Mesenchymal stem cell (in vitro differentiated cells and primary cell): Measurements from ENCODE around the gene ZNF407.

Source experiments
- DNase-seq: peaks from one replicate; pipeline ENCODE4 v3.0.0-alpha.2; 2013
- H2AFZ ChIP-seq: one replicate; pipeline ENCODE4 v1.6.1; 2013; ENCODE audit warnings: low read depth, mild to moderate bottlenecking, control low read depth, inconsistent platforms, low read length, moderate library complexity
- H2AK5ac ChIP-seq: 2 replicates; pipeline ENCODE4 v1.6.1; 2013; ENCODE audit warnings: low read length, moderate library complexity, mild to moderate bottlenecking, inconsistent platforms; ENCODE audit not compliant: severe bottlenecking
- H2BK120ac ChIP-seq: one replicate; pipeline ENCODE4 v1.6.1; 2013; ENCODE audit warnings: low read depth, mild to moderate bottlenecking, inconsistent platforms, low read length, moderate library complexity
- H2BK12ac ChIP-seq, 2 experiments: one replicate each; pipeline ENCODE4 v1.6.1; 2013; ENCODE audit warnings: inconsistent platforms in 2 of 2, low read length in 2 of 2, mild to moderate bottlenecking in 2 of 2, moderate library complexity in 2 of 2, control low read depth in 1 of 2
- H2BK15ac ChIP-seq: one replicate; pipeline ENCODE4 v1.6.1; 2013; ENCODE audit warnings: mild to moderate bottlenecking, low read depth, inconsistent platforms; ENCODE audit not compliant: poor library complexity, severe bottlenecking
- H2BK5ac ChIP-seq: 2 replicates; pipeline ENCODE4 v1.6.1; 2013; ENCODE audit warnings: low read depth, mild to moderate bottlenecking, low read length, control low read depth, inconsistent platforms; ENCODE audit not compliant: poor library complexity, severe bottlenecking
- H3K14ac ChIP-seq, 2 experiments: one replicate each; pipeline ENCODE4 v1.6.1; 2013; ENCODE audit warnings: inconsistent platforms in 2 of 2, low read length in 2 of 2, control low read depth in 1 of 2, mild to moderate bottlenecking in 1 of 2, moderate library complexity in 1 of 2
- H3K18ac ChIP-seq, 2 experiments: one replicate each; pipeline ENCODE4 v1.6.1; 2013; ENCODE audit warnings: inconsistent platforms in 2 of 2, low read length in 2 of 2, control low read depth in 1 of 2, low read depth in 1 of 2, mild to moderate bottlenecking in 1 of 2
- H3K23ac ChIP-seq, 2 experiments: one replicate each; pipeline ENCODE4 v1.6.1; 2013; ENCODE audit warnings: inconsistent platforms in 2 of 2, low read length in 2 of 2, mild to moderate bottlenecking in 2 of 2, moderate library complexity in 2 of 2, control low read depth in 1 of 2
- H3K27ac ChIP-seq: 2 replicates; pipeline ENCODE4 v1.5.1; 2013; ENCODE audit warnings: mild to moderate bottlenecking, moderate library complexity, low read length, control low read depth, inconsistent platforms; ENCODE audit not compliant: poor library complexity, severe bottlenecking
- H3K27me3 ChIP-seq, 2 experiments: 2 replicates each; pipeline versions ENCODE4 v1.6.1 to v1.7.0; 2013; ENCODE audit warnings: low read length in 2 of 2, mild to moderate bottlenecking in 2 of 2, moderate library complexity in 2 of 2, control low read depth in 1 of 2, inconsistent platforms in 1 of 2; ENCODE audit not compliant: control insufficient read depth in 1 of 2, insufficient read depth in 1 of 2
- H3K36me3 ChIP-seq, 2 experiments: 2 replicates each; pipeline versions ENCODE4 v1.6.1 to v1.7.0; 2013; ENCODE audit warnings: low read length in 2 of 2, control low read depth in 1 of 2, inconsistent platforms in 1 of 2, low read depth in 1 of 2, mild to moderate bottlenecking in 1 of 2; ENCODE audit not compliant: insufficient read depth in 2 of 2, control insufficient read depth in 1 of 2
- H3K4ac ChIP-seq, 2 experiments: one replicate each; pipeline ENCODE4 v1.6.1; 2013; ENCODE audit warnings: inconsistent platforms in 2 of 2, low read length in 2 of 2, mild to moderate bottlenecking in 2 of 2, moderate library complexity in 2 of 2, control low read depth in 1 of 2, low read depth in 1 of 2
- H3K4me1 ChIP-seq: 2 replicates; pipeline ENCODE4 v1.6.1; 2013; ENCODE audit warnings: low read depth, low read length, control low read depth; ENCODE audit not compliant: control insufficient read depth, insufficient read depth
- H3K4me2 ChIP-seq: 2 replicates; pipeline ENCODE4 v1.6.1; 2013; ENCODE audit warnings: low read length, mild to moderate bottlenecking, inconsistent platforms; ENCODE audit not compliant: poor library complexity, severe bottlenecking
- H3K4me3 ChIP-seq, 2 experiments: 2 replicates each; pipeline versions ENCODE4 v1.5.1 to v1.7.0; 2013; ENCODE audit warnings: low read length in 2 of 2, mild to moderate bottlenecking in 2 of 2, control low read depth in 1 of 2, low read depth in 1 of 2; ENCODE audit not compliant: insufficient read depth in 1 of 2
- H3K79me1 ChIP-seq: replicated peaks from 2 replicates; pipeline ENCODE4 v1.6.1; 2013; ENCODE audit warnings: mild to moderate bottlenecking, control low read depth, low read length, inconsistent platforms; ENCODE audit not compliant: poor library complexity, severe bottlenecking
- H3K9ac ChIP-seq: 2 replicates; pipeline ENCODE4 v1.7.0; 2013; ENCODE audit warnings: mild to moderate bottlenecking, low read length, moderate library complexity
- H3K9me3 ChIP-seq: 2 replicates; pipeline ENCODE4 v1.7.0; 2013; ENCODE audit warnings: mild to moderate bottlenecking, low read length; ENCODE audit not compliant: control insufficient read depth
- H4K8ac ChIP-seq: one replicate; pipeline ENCODE4 v1.6.1; 2013; ENCODE audit warnings: inconsistent platforms, mild to moderate bottlenecking, low read length, moderate library complexity
- H4K91ac ChIP-seq: one replicate; pipeline ENCODE4 v1.6.1; 2013; ENCODE audit warnings: mild to moderate bottlenecking, low read length, inconsistent platforms
- WGBS: methylation state at CpG from one replicate; pipeline ENCODE4 v1.1.7; 2013; ENCODE audit warnings: mixed read lengths; 5-methylcytosine and 5-hydroxymethylcytosine counted together

Gene ZNF407

DNA sequence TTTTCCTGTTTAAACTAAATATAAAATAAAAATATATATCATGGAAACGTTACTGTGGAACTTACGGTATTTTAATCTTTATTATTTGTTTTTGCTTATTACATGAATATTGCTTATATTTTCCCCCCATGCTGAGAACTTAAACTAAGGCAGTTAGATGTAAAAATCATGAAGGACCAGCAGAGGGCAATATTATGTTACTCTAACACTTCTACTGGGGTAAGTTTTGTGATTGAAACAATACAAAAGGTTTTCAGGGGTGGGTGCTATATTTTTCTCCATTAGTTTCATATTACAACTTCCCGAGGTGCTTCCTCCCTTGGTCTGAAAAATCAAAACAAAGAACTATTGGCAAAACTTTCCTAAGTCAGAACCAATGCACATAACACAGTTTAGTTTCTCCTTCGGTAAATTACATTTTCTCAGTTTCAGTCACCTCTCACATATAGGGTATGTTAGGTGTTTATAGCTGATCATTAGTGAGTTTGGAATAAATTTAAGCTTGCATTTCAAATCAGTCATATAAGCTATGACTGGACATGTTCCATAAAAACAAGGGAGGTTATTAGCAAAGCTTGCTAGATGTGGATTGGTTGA, 54.8 kb downstream of the ZNF407 start:
- no peak overlapping the region for H2BK15ac ChIP-seq
- H3K4ac ChIP-seq, result no peak overlapping the region
- H4K91ac ChIP-seq, result no peak overlapping the region
- H3K27me3 ChIP-seq, result no peaks in the 10 kb centered on the region
- no peak overlapping the region for H3K27ac ChIP-seq
- WGBS, result 0% methylated on average over 1 of the region's 4 CpGs
- H3K36me3 ChIP-seq, result peaks cover 5 to 6% of the 10 kb centered on the region in 2 experiments
- no peaks in the 10 kb centered on the region for H3K4me1 ChIP-seq
- H3K9ac ChIP-seq, result no peak overlapping the region
- H3K79me1 ChIP-seq, result peaks cover 10% of the 10 kb centered on the region
- no peak overlapping the region for H3K4me2 ChIP-seq
- no peak overlapping the region for H2BK12ac ChIP-seq
- no peak overlapping the region for H2BK120ac ChIP-seq
- no peak overlapping the region for H2BK5ac ChIP-seq
- H2AFZ ChIP-seq, result no peak overlapping the region
- H3K9me3 ChIP-seq, result no peaks in the 10 kb centered on the region
- H3K18ac ChIP-seq, result no peak overlapping the region
- no peak overlapping the region for H3K23ac ChIP-seq
- no peak overlapping the region for H4K8ac ChIP-seq
- no peak overlapping the region for H3K14ac ChIP-seq
- no peak overlapping the region for H2AK5ac ChIP-seq
- peak; percentile 63 for DNase-seq
- no peak overlapping the region for H3K4me3 ChIP-seq

DNA sequence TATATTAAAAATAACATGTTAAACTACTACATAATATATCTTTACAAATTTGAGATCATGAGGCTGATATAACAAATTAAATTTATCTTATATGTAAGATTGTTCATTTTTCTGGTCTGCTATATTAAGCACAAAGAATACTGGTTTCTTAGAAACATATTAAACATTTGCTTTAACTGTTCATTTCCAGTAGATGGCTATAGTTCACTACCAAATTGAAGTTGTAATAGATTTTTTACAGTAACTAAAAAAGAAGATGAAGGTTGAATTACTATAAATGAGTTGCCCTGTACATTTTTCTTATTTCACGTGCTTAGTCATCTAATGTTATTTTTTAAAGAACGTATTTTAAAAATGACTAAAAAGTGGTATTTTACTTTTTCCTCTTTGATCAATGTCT, 57.0 kb downstream of the ZNF407 start:
- no peak overlapping the region for H2BK12ac ChIP-seq

DNA sequence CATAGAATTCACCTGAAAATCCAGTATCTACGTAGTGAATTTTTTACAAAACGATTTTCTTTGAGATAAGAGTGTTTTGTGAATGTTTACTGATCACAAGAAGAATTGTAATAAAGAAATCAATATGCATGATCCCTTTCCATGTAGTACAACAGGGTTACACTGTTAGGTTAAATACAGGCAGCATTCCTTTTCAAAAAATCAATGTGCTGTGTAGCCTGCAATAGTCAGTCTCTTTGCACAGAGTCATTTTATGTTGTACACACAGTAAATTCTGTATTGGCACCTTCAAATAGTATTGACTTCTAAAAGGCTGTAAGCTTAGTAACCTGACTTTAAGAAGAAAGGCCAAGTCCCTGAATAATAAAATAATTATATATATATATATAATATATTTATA, 63.3 kb downstream of the ZNF407 start:
- no peak overlapping the region for H2BK5ac ChIP-seq
- peaks cover 0 to 5% of the 10 kb centered on the region in 2 experiments for H3K36me3 ChIP-seq

More for the DNA sequence above, 57.0 kb downstream of the ZNF407 start:
- H3K9ac ChIP-seq, result no peak overlapping the region
- DNase-seq, result peak; percentile 13
- no peaks in the 10 kb centered on the region for H3K9me3 ChIP-seq
- no peak overlapping the region for H3K4me3 ChIP-seq
- peak overlapping the region; percentile 19 for H2BK5ac ChIP-seq
- peaks cover 1% of the 10 kb centered on the region for H3K4me1 ChIP-seq
- H3K4me2 ChIP-seq, result no peak overlapping the region
- H3K14ac ChIP-seq, result no peak overlapping the region
- no peak overlapping the region for H2AK5ac ChIP-seq
- no peak overlapping the region for H2BK120ac ChIP-seq
- H3K36me3 ChIP-seq, result no peaks in the 10 kb centered on the region
- H2BK15ac ChIP-seq, result no peak overlapping the region
- H4K8ac ChIP-seq, result no peak overlapping the region
- H3K79me1 ChIP-seq, result peaks cover 6% of the 10 kb centered on the region
- H4K91ac ChIP-seq, result no peak overlapping the region
- H3K4ac ChIP-seq, result no peak overlapping the region
- H3K23ac ChIP-seq, result no peak overlapping the region
- no CpG with 5 or more reads among the region's 2 CpGs for WGBS
- H2AFZ ChIP-seq, result no peak overlapping the region
- no peak overlapping the region for H3K18ac ChIP-seq
- no peak overlapping the region for H3K27ac ChIP-seq
- H3K27me3 ChIP-seq, result no peaks in the 10 kb centered on the region

DNA sequence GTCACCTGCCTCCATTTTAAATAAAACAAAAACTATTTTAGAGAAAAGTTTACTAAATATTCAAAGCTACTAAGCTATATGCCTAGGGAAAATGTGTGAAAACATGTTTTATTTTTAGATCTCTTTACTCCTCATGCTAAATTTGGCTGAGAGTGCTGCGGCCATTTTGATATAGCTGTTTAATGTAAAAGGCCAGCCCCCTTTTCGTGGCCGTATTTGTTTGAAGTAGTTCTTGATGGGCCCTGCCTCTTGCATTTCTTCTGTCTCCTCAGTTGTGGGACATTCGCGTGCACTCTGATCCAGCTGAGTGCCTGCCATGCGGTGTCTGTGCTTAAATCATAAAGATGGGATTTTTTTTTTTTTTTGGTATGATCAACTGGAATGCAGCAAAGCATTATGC, 64.0 kb downstream of the ZNF407 start:
- H2BK15ac ChIP-seq, result no peak overlapping the region
- no peak overlapping the region for H4K8ac ChIP-seq
- no peaks in the 10 kb centered on the region for H3K9me3 ChIP-seq
- H3K4me2 ChIP-seq, result no peak overlapping the region
- WGBS, result 98% methylated on average over 6 of the region's 6 CpGs
- no peak overlapping the region for H2AFZ ChIP-seq
- H3K4me1 ChIP-seq, result peaks cover 1% of the 10 kb centered on the region
- no peak overlapping the region for H3K4ac ChIP-seq
- H3K27me3 ChIP-seq, result no peaks in the 10 kb centered on the region
- H3K9ac ChIP-seq, result no peak overlapping the region
- no peak overlapping the region for H3K18ac ChIP-seq
- no peak overlapping the region for H3K23ac ChIP-seq
- H3K27ac ChIP-seq, result no peak overlapping the region
- peaks cover 0 to 8% of the 10 kb centered on the region in 2 experiments for H3K36me3 ChIP-seq
- no peak overlapping the region for H3K14ac ChIP-seq
- no peak overlapping the region for H2AK5ac ChIP-seq
- peaks cover 6% of the 10 kb centered on the region for H3K79me1 ChIP-seq
- no peak overlapping the region for H2BK12ac ChIP-seq
- DNase-seq, result no peak
- no peak overlapping the region for H2BK5ac ChIP-seq
- H4K91ac ChIP-seq, result no peak overlapping the region
- no peak overlapping the region for H3K4me3 ChIP-seq
- H2BK120ac ChIP-seq, result no peak overlapping the region

More for the DNA sequence above, 63.3 kb downstream of the ZNF407 start:
- Histone ChIP-seq H3K27me3 (no peaks in the 10 kb centered on the region), H3K9ac (no peak overlapping the region), H4K91ac (no peak overlapping the region), H3K4me3 (no peak overlapping the region), H3K79me1 (peaks cover 6% of the 10 kb centered on the region), H3K4me1 (peaks cover 1% of the 10 kb centered on the region), H3K4ac (no peak overlapping the region), H4K8ac (no peak overlapping the region), H3K4me2 (no peak overlapping the region), H2BK15ac (no peak overlapping the region), H3K14ac (no peak overlapping the region), H3K27ac (no peak overlapping the region), H3K18ac (no peak overlapping the region), H2BK12ac (no peak overlapping the region), H2BK120ac (no peak overlapping the region), H3K9me3 (no peaks in the 10 kb centered on the region), H3K23ac (no peak overlapping the region), H2AK5ac (no peak overlapping the region), H2AFZ (no peak overlapping the region)
- no peak for DNase-seq
- WGBS, result no CpG with 5 or more reads among the region's 2 CpGs
